Measurements from ENCODE around the gene ASB9. TPM values are rescaled to one million over a fixed set of nuclear protein-coding genes. Genes with fewer than 3 reads are reported as not detected.
A peak's percentile ranks its signal among the peaks of the same experiment; 100 is the strongest.

The ASB9 gene
- total RNA-seq, 1 experiment from 2014 or later: 29.8 TPM

GRCh38 chrX:15254852-15255251, 15.0 kb downstream of the ASB9 start:
- in situ Hi-C loops (cut with HindIII; ENCODE audit: low pct_unique_long_range_greater_than_20kb, low sequenced_read_pairs): no loop called here
- no peak for DNase-seq (ENCODE audit: low read depth)

GRCh38 chrX:15245896-15246295, 24.0 kb downstream of the ASB9 start:
- in situ Hi-C loops (cut with HindIII; ENCODE audit: low pct_unique_long_range_greater_than_20kb, low sequenced_read_pairs): no loop called here
- no peak for DNase-seq (ENCODE audit: low read depth)

- no peak for DNase-seq (ENCODE audit: low read depth)
- in situ Hi-C loops (cut with HindIII; ENCODE audit: low pct_unique_long_range_greater_than_20kb, low sequenced_read_pairs): no loop called here
These were observed 25.5 kb downstream of the ASB9 start for GRCh38 chrX:15244421-15244820.

- in situ Hi-C loops (cut with HindIII; ENCODE audit: low pct_unique_long_range_greater_than_20kb, low sequenced_read_pairs): no loop called here
- DNase-seq (ENCODE audit: low read depth): no peak
These were observed 26.9 kb downstream of the ASB9 start for GRCh38 chrX:15242899-15243555.

GRCh38 chrX:15241301-15241700, 28.6 kb downstream of the ASB9 start:
- no peak for DNase-seq (ENCODE audit: low read depth)
- in situ Hi-C loops (cut with HindIII; ENCODE audit: low pct_unique_long_range_greater_than_20kb, low sequenced_read_pairs): no loop called here

- in situ Hi-C loops (cut with HindIII; ENCODE audit: low pct_unique_long_range_greater_than_20kb, low sequenced_read_pairs): no loop called here
- no peak for DNase-seq (ENCODE audit: low read depth)
These were observed 29.5 kb downstream of the ASB9 start for GRCh38 chrX:15240414-15240813.

- no peak for DNase-seq (ENCODE audit: low read depth)
- in situ Hi-C loops (cut with HindIII; ENCODE audit: low pct_unique_long_range_greater_than_20kb, low sequenced_read_pairs): no loop called here
These were observed 33.7 kb downstream of the ASB9 start for GRCh38 chrX:15236146-15236545.

GRCh38 chrX:15235001-15235400, 34.9 kb downstream of the ASB9 start:
- DNase-seq (ENCODE audit: low read depth): no peak
- in situ Hi-C loops (cut with HindIII; ENCODE audit: low pct_unique_long_range_greater_than_20kb, low sequenced_read_pairs): no loop called here

- in situ Hi-C loops (cut with HindIII; ENCODE audit: low pct_unique_long_range_greater_than_20kb, low sequenced_read_pairs): no loop called here
These were observed 36.4 kb downstream of the ASB9 start for GRCh38 chrX:15233416-15234015.

GRCh38 chrX:15224747-15225146, 45.1 kb downstream of the ASB9 start:
- DNase-seq (ENCODE audit: low read depth): no peak
- in situ Hi-C loops (cut with HindIII; ENCODE audit: low pct_unique_long_range_greater_than_20kb, low sequenced_read_pairs): no loop called here

More at GRCh38 chrX:15233416-15234015, 36.4 kb downstream of the ASB9 start:
- DNase-seq (ENCODE audit: low read depth): peak; percentile 15

GRCh38 chrX:15221321-15221720, 48.6 kb downstream of the ASB9 start:
- DNase-seq (ENCODE audit: low read depth): no peak
- in situ Hi-C loops (cut with HindIII; ENCODE audit: low pct_unique_long_range_greater_than_20kb, low sequenced_read_pairs): no loop called here

- no peak for DNase-seq (ENCODE audit: low read depth)
- in situ Hi-C loops (cut with HindIII; ENCODE audit: low pct_unique_long_range_greater_than_20kb, low sequenced_read_pairs): no loop called here
These were observed 52.7 kb downstream of the ASB9 start for GRCh38 chrX:15217161-15217560.

GRCh38 chrX:15216280-15216679, 53.6 kb downstream of the ASB9 start:
- in situ Hi-C loops (cut with HindIII; ENCODE audit: low pct_unique_long_range_greater_than_20kb, low sequenced_read_pairs): no loop called here
- no peak for DNase-seq (ENCODE audit: low read depth)

- DNase-seq (ENCODE audit: low read depth): no peak
- in situ Hi-C loops (cut with HindIII; ENCODE audit: low pct_unique_long_range_greater_than_20kb, low sequenced_read_pairs): no loop called here
These were observed 54.5 kb downstream of the ASB9 start for GRCh38 chrX:15215366-15215765.

- DNase-seq (ENCODE audit: low read depth): no peak
- in situ Hi-C loops (cut with HindIII; ENCODE audit: low pct_unique_long_range_greater_than_20kb, low sequenced_read_pairs): no loop called here
These were observed 55.3 kb downstream of the ASB9 start for GRCh38 chrX:15214588-15214987.

GRCh38 chrX:15209096-15209495, 60.8 kb downstream of the ASB9 start:
- DNase-seq (ENCODE audit: low read depth): no peak
- in situ Hi-C loops (cut with HindIII; ENCODE audit: low pct_unique_long_range_greater_than_20kb, low sequenced_read_pairs): no loop called here

- in situ Hi-C loops (cut with HindIII; ENCODE audit: low pct_unique_long_range_greater_than_20kb, low sequenced_read_pairs): no loop called here
These were observed 61.9 kb downstream of the ASB9 start for GRCh38 chrX:15207994-15208393.

GRCh38 chrX:15207384-15207783, 62.5 kb downstream of the ASB9 start:
- DNase-seq (ENCODE audit: low read depth): no peak
- in situ Hi-C loops (cut with HindIII; ENCODE audit: low pct_unique_long_range_greater_than_20kb, low sequenced_read_pairs): no loop called here

More at GRCh38 chrX:15207994-15208393, 61.9 kb downstream of the ASB9 start:
- no peak for DNase-seq (ENCODE audit: low read depth)

GRCh38 chrX:15206306-15206705, 63.6 kb downstream of the ASB9 start:
- in situ Hi-C loops (cut with HindIII; ENCODE audit: low pct_unique_long_range_greater_than_20kb, low sequenced_read_pairs): no loop called here
- no peak for DNase-seq (ENCODE audit: low read depth)

GRCh38 chrX:15204130-15204751, 65.6 kb downstream of the ASB9 start:
- in situ Hi-C loops (cut with HindIII; ENCODE audit: low pct_unique_long_range_greater_than_20kb, low sequenced_read_pairs): no loop called here

More at GRCh38 chrX:15204130-15204751, 65.6 kb downstream of the ASB9 start:
- no peak for DNase-seq (ENCODE audit: low read depth)

All from Caki2 (cell line).